ENCODE data around the gene SCFD2. TPM values are rescaled to one million over a fixed set of nuclear protein-coding genes. Genes with fewer than 3 reads are reported as not detected.
"Not testable (repeated sequence)": the region's sequence is repeated elsewhere in the genome, so short reads cannot be mapped to it uniquely, and the experiment has no call there.

SCFD2 gene
- polyA plus RNA-seq, 1 donor, result 8.2 TPM

GRCh38 chr4:53313510-53313909 is 52.4 kb downstream of the SCFD2 start:
- Histone ChIP-seq H3K4me1 (ENCODE audit: control insufficient read depth, insufficient read depth, low read length) (no peaks in the 10 kb centered on the region), H3K9me3 (ENCODE audit: control insufficient read depth, low read depth, low read length) (no peaks in the 10 kb centered on the region), H3K27ac (ENCODE audit: low read length) (no peak overlapping the region), H3K27me3 (ENCODE audit: control insufficient read depth, insufficient read depth, low read length) (no peaks in the 10 kb centered on the region), H3K36me3 (ENCODE audit: control insufficient read depth, insufficient read depth, low read length) (peaks cover 2% of the 10 kb centered on the region), H3K4me3 (ENCODE audit: low read length) (no peak overlapping the region)
- no CpG with 5 or more reads among the region's 3 CpGs for WGBS (ENCODE audit: insufficient coverage, low lambda C conversion rate)
- DNase-seq, result peak in 1 of 2 donors; percentile 8

DNA sequence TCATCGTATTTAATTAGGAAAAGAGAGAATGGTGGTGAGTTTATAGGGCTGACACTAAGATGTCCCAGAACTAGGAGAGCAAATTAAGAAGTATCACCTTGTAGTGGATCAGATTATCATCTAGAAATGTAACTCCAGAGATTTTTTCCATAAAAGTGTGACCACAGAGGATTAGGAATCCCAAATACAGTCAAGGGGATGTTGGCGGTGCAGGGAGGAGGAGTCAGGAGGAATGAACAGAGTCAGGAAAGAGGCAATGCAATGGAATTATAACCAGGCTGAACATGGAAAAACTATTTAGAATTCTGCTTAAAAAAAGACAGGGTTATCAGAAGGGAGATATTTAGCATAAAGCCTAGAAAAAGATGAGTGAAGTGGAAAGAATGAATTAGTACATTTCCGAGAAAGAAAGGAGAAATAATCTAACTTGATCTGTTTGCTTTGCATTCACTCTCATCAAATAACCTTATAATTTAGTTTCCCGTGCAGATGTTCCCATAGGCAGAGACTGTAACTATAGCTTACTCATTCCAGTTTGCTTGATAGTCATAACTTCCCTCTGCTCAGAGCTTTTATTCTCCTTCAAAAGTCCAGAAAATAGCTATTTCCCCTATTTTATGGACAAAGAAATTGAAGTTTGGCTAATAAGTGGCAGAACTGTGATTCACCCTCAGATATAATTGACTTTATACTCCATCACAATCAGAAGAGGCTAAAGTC is 56.4 kb downstream of the SCFD2 start:
- Histone ChIP-seq H3K9me3 (ENCODE audit: control insufficient read depth, low read depth, low read length) (no peaks in the 10 kb centered on the region), H3K4me3 (ENCODE audit: low read length) (no peak overlapping the region), H3K36me3 (ENCODE audit: control insufficient read depth, insufficient read depth, low read length) (peaks cover 2% of the 10 kb centered on the region), H3K27me3 (ENCODE audit: control insufficient read depth, insufficient read depth, low read length) (no peaks in the 10 kb centered on the region), H3K4me1 (ENCODE audit: control insufficient read depth, insufficient read depth, low read length) (no peaks in the 10 kb centered on the region), H3K27ac (ENCODE audit: low read length) (no peak overlapping the region)
- no peak for DNase-seq
- WGBS (ENCODE audit: insufficient coverage, low lambda C conversion rate), result 90% methylated on average over 3 of the region's 4 CpGs

DNA sequence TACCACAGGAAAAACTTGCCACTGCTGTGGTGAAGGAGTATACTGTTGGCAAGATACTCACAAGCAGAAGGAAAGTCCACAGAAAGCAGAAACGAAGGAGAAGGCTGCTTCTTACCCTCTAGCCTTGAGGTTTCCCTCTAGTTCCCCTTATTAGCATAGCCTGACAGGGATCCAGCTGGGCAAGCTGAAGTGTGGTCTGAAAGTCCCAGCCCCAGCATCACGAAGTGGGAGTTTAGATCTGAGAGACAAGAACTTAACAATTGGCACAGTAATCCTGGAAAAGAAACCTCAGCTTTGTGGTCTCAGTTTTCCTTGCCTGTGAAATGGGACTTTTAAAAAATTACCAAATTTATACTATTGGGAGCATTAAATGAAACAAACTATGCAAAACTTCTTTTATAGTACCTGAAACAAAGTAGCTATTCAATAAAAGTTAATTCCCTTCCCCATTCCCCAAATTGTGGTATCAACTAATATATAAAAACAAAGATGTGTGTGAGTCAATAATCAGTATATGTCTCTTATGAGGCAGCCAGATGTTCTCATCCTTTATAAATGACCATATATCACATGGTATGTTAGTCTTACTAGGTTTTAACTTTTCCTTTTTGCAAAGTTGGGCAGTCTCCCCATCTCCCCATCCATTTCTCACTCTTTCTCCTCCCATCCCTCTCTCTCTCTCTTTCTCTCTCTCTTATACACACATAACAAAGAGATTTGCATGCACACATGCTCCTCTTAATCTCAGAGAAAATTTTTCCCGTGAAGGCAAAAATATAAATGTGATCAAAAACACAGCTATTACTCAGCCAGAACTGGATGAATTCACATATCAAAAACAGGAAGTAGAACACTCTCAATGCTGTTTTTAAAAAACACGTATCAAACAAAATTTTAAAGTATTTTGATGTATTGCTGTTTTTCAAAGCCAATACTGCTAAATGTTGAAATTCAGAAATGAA is 57.8 kb downstream of the SCFD2 start:
- Histone ChIP-seq H3K27me3 (ENCODE audit: control insufficient read depth, insufficient read depth, low read length) (no peaks in the 10 kb centered on the region), H3K9me3 (ENCODE audit: control insufficient read depth, low read depth, low read length) (no peaks in the 10 kb centered on the region), H3K4me3 (ENCODE audit: low read length) (no peak overlapping the region), H3K36me3 (ENCODE audit: control insufficient read depth, insufficient read depth, low read length) (no peaks in the 10 kb centered on the region), H3K4me1 (ENCODE audit: control insufficient read depth, insufficient read depth, low read length) (no peaks in the 10 kb centered on the region), H3K27ac (ENCODE audit: low read length) (no peak overlapping the region)
- no peak for DNase-seq
- WGBS (ENCODE audit: insufficient coverage, low lambda C conversion rate), result 92% methylated on average over 2 of the region's 4 CpGs

DNA sequence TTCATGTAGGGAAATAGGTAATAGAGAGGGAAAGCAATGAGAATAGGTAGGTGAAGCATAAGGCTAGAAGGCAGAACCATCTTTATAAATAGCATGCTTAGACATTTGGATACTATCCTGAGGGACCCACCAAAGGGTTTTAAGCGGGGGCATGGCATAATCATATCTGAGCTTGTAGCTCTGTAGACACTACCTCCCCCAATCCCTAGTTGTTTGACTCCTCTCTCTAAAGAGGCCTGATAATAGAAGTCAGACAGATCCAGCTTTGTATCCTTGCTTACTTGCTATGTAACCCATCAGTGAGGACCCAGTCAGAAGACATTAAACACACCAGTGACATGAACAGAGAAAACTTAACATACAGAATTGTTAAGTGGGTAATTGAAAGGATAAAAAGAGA is 58.7 kb downstream of the SCFD2 start:
- H3K27ac ChIP-seq (ENCODE audit: low read length), result no peak overlapping the region
- H3K4me3 ChIP-seq (ENCODE audit: low read length), result no peak overlapping the region
- H3K9me3 ChIP-seq (ENCODE audit: control insufficient read depth, low read depth, low read length), result no peaks in the 10 kb centered on the region
- no peaks in the 10 kb centered on the region for H3K36me3 ChIP-seq (ENCODE audit: control insufficient read depth, insufficient read depth, low read length)
- no CpG with 5 or more reads among the region's 1 CpG for WGBS (ENCODE audit: insufficient coverage, low lambda C conversion rate)
- no peaks in the 10 kb centered on the region for H3K27me3 ChIP-seq (ENCODE audit: control insufficient read depth, insufficient read depth, low read length)
- H3K4me1 ChIP-seq (ENCODE audit: control insufficient read depth, insufficient read depth, low read length), result no peaks in the 10 kb centered on the region
- no peak for DNase-seq

GRCh38 chr4:53306729-53307128 is 59.1 kb downstream of the SCFD2 start:
- no peak overlapping the region for H3K4me3 ChIP-seq (ENCODE audit: low read length)
- no peak overlapping the region for H3K27ac ChIP-seq (ENCODE audit: low read length)
- H3K27me3 ChIP-seq (ENCODE audit: control insufficient read depth, insufficient read depth, low read length), result no peaks in the 10 kb centered on the region
- 80% methylated on average over 1 of the region's 2 CpGs for WGBS (ENCODE audit: insufficient coverage, low lambda C conversion rate)
- no peak for DNase-seq
- no peaks in the 10 kb centered on the region for H3K9me3 ChIP-seq (ENCODE audit: control insufficient read depth, low read depth, low read length)
- no peaks in the 10 kb centered on the region for H3K4me1 ChIP-seq (ENCODE audit: control insufficient read depth, insufficient read depth, low read length)
- H3K36me3 ChIP-seq (ENCODE audit: control insufficient read depth, insufficient read depth, low read length), result no peaks in the 10 kb centered on the region

GRCh38 chr4:53292209-53292608 is 73.7 kb downstream of the SCFD2 start:
- DNase-seq; H3K27me3 ChIP-seq (ENCODE audit: control insufficient read depth, insufficient read depth, low read length); H3K9me3 ChIP-seq (ENCODE audit: control insufficient read depth, low read depth, low read length); H3K4me3 ChIP-seq (ENCODE audit: low read length); H3K27ac ChIP-seq (ENCODE audit: low read length); H3K4me1 ChIP-seq (ENCODE audit: control insufficient read depth, insufficient read depth, low read length); H3K36me3 ChIP-seq (ENCODE audit: control insufficient read depth, insufficient read depth, low read length): not testable (repeated sequence)

GRCh38 chr4:53281438-53281837 is 84.4 kb downstream of the SCFD2 start:
- Histone ChIP-seq H3K9me3 (ENCODE audit: control insufficient read depth, low read depth, low read length) (no peaks in the 10 kb centered on the region), H3K36me3 (ENCODE audit: control insufficient read depth, insufficient read depth, low read length) (no peaks in the 10 kb centered on the region), H3K4me1 (ENCODE audit: control insufficient read depth, insufficient read depth, low read length) (no peaks in the 10 kb centered on the region), H3K27ac (ENCODE audit: low read length) (no peak overlapping the region), H3K27me3 (ENCODE audit: control insufficient read depth, insufficient read depth, low read length) (no peaks in the 10 kb centered on the region), H3K4me3 (ENCODE audit: low read length) (no peak overlapping the region)
- 52% methylated on average over 2 of the region's 2 CpGs for WGBS (ENCODE audit: insufficient coverage, low lambda C conversion rate)
- no peak for DNase-seq

GRCh38 chr4:53280846-53281245 is 85.0 kb downstream of the SCFD2 start:
- 90% methylated on average over 2 of the region's 5 CpGs for WGBS (ENCODE audit: insufficient coverage, low lambda C conversion rate)
- no peak overlapping the region for H3K4me3 ChIP-seq (ENCODE audit: low read length)
- no peaks in the 10 kb centered on the region for H3K36me3 ChIP-seq (ENCODE audit: control insufficient read depth, insufficient read depth, low read length)
- DNase-seq, result no peak
- H3K9me3 ChIP-seq (ENCODE audit: control insufficient read depth, low read depth, low read length), result no peaks in the 10 kb centered on the region
- no peaks in the 10 kb centered on the region for H3K4me1 ChIP-seq (ENCODE audit: control insufficient read depth, insufficient read depth, low read length)
- no peaks in the 10 kb centered on the region for H3K27me3 ChIP-seq (ENCODE audit: control insufficient read depth, insufficient read depth, low read length)
- H3K27ac ChIP-seq (ENCODE audit: low read length), result no peak overlapping the region

DNA sequence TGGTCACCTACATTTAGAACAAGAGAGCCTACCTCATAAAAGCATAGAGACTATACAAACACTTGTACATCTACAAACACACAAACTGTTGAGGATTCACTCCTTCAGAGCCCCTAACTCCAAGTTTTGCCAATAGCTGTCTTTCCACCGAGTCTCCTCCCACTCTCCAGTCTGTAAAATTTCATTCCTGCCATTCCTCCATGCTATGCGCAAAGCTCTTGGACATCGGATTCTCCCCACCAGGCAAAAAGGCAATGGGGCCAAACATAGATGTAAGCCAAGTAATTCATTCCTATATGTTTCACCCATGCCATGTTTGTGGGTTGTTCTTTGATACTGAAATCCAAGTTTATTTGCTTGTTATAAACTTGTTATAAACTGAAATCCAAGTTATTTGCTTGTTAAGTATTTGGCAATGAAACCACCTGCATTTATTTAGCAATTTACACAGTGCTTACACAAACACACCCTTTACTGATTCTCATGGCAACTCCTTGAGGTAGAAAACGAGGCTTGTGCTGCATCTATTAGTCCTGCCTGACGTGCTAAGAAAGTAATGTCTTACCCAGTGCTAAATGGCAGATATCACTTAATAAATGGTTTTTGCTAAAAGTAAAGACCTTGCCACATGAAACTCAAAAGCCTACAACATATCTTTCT is 91.1 kb downstream of the SCFD2 start:
- 100% methylated on average over 1 of the region's 5 CpGs for WGBS (ENCODE audit: insufficient coverage, low lambda C conversion rate)
- no peak for DNase-seq
- no peaks in the 10 kb centered on the region for H3K36me3 ChIP-seq (ENCODE audit: control insufficient read depth, insufficient read depth, low read length)
- no peak overlapping the region for H3K4me3 ChIP-seq (ENCODE audit: low read length)
- no peaks in the 10 kb centered on the region for H3K4me1 ChIP-seq (ENCODE audit: control insufficient read depth, insufficient read depth, low read length)
- H3K27me3 ChIP-seq (ENCODE audit: control insufficient read depth, insufficient read depth, low read length), result no peaks in the 10 kb centered on the region
- no peak overlapping the region for H3K27ac ChIP-seq (ENCODE audit: low read length)
- no peaks in the 10 kb centered on the region for H3K9me3 ChIP-seq (ENCODE audit: control insufficient read depth, low read depth, low read length)

DNA sequence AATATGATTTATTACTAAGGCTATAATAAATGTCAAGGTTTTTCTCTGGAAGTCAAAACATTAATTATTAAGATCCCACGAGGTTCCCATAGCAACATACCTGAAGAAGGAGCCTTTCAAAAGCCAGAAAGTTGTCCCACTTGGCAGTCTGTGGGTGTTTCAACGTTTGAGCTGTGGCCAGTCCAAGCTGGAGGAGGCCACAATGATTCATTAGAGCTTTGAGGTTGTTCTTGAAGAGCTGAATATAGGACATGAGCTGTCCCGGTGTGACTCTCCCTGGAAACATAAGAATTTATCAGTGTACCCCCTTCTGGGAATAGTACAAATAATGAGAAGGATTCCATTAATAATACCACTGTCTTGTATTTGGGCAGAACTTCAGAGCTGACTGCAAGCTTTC is 92.1 kb downstream of the SCFD2 start:
- Histone ChIP-seq H3K27ac (ENCODE audit: low read length) (no peak overlapping the region), H3K9me3 (ENCODE audit: control insufficient read depth, low read depth, low read length) (no peaks in the 10 kb centered on the region), H3K4me1 (ENCODE audit: control insufficient read depth, insufficient read depth, low read length) (no peaks in the 10 kb centered on the region), H3K27me3 (ENCODE audit: control insufficient read depth, insufficient read depth, low read length) (no peaks in the 10 kb centered on the region), H3K4me3 (ENCODE audit: low read length) (no peak overlapping the region), H3K36me3 (ENCODE audit: control insufficient read depth, insufficient read depth, low read length) (no peaks in the 10 kb centered on the region)
- no peak for DNase-seq
- WGBS (ENCODE audit: insufficient coverage, low lambda C conversion rate), result no CpG with 5 or more reads among the region's 3 CpGs
